K562 (cell line): ENCODE data around the gene DKK3. TPM values are rescaled to one million over a fixed set of nuclear protein-coding genes. Genes with fewer than 3 reads are reported as not detected.

Source experiments
- AFF4 ChIP-seq: sonication (generic); formaldehyde crosslinking; IDR thresholded peaks from 2 replicates; pipeline ENCODE4 v1.8.0; 2023; ENCODE audit warnings: mild to moderate bottlenecking, missing genetic modification reagents
- CTCFL ChIP-seq: IDR thresholded peaks from 2 replicates; pipeline ENCODE4 v1.6.1; 2011; ENCODE audit warnings: borderline replicate concordance, low read depth, mild to moderate bottlenecking, moderate library complexity, low read length; ENCODE audit not compliant: insufficient read depth, poor library complexity, severe bottlenecking
- HDGF ChIP-seq: fragments of 450-650 bp; IDR thresholded peaks from 2 replicates; pipeline ENCODE4 v1.6.1; 2016
- JUNB ChIP-seq: fragments of 450-650 bp; formaldehyde crosslinking; conservative IDR thresholded peaks from 2 replicates; pipeline ENCODE4 v1.4.0; 2020; ENCODE audit warnings: mild to moderate bottlenecking
- MIER1 ChIP-seq: fragments of 450-650 bp; IDR thresholded peaks from 2 replicates; pipeline ENCODE4 v1.6.1; 2016; ENCODE audit warnings: antibody characterized with exemption, mild to moderate bottlenecking, low read depth
- NFE2 ChIP-seq: IDR thresholded peaks from 2 replicates; pipeline ENCODE4 v1.6.1; 2014; ENCODE audit warnings: antibody characterized with exemption, low read depth
- PURB ChIP-seq: sonication (generic); formaldehyde crosslinking; IDR thresholded peaks from 2 replicates; pipeline ENCODE4 v1.9.0; 2021; ENCODE audit warnings: low read depth, mild to moderate bottlenecking, missing genetic modification reagents
- RAD21 ChIP-seq, 2 experiments: fragments of 250-450 bp in 1 of 2; fragments of 450-650 bp in 1 of 2; sonication (Bioruptor Pico) in 1 of 2; formaldehyde crosslinking in 1 of 2; IDR thresholded peaks in 1 of 2; conservative IDR thresholded peaks in 1 of 2; 2 replicates each; pipeline versions ENCODE4 v1.4.0 to v1.8.0; 2020 to 2022; ENCODE audit warnings: mild to moderate bottlenecking in 2 of 2, moderate library complexity in 1 of 2
- RBFOX2 ChIP-seq: fragments of 200-400 bp; formaldehyde crosslinking; IDR thresholded peaks from 2 replicates; pipeline ENCODE4 v1.6.1; 2017; ENCODE audit warnings: low read depth, mild to moderate bottlenecking, low read length, moderate library complexity
- RNF2 ChIP-seq: sonication (generic); IDR thresholded peaks from 2 replicates; pipeline ENCODE4 v1.6.1; 2016
- SIN3B ChIP-seq: fragments of 450-650 bp; IDR thresholded peaks from 2 replicates; pipeline ENCODE4 v1.6.1; 2017; ENCODE audit warnings: low read depth, mild to moderate bottlenecking, moderate library complexity
- SNRNP70 ChIP-seq: fragments of 200-400 bp; formaldehyde crosslinking; optimal IDR thresholded peaks from 2 replicates; pipeline ENCODE3; 2017; ENCODE audit warnings: low read depth, low read length
- SREBF1 ChIP-seq: fragments of 150-350 bp; IDR thresholded peaks from 2 replicates; pipeline ENCODE4 v1.6.1; 2014; ENCODE audit warnings: antibody characterized with exemption, low read depth, low read length, borderline replicate concordance
- TFAM ChIP-seq: fragments of 250-450 bp; sonication (Bioruptor Pico); conservative IDR thresholded peaks from 2 replicates; pipeline ENCODE4 v1.5.0; 2021; ENCODE audit warnings: mild to moderate bottlenecking, moderate library complexity
- USF1 ChIP-seq: sonication (generic); formaldehyde crosslinking; IDR thresholded peaks from 2 replicates; pipeline ENCODE4 v1.9.0; 2022; ENCODE audit warnings: mild to moderate bottlenecking, missing genetic modification reagents
- USF2 ChIP-seq: sonication (generic); formaldehyde crosslinking; IDR thresholded peaks from 2 replicates; pipeline ENCODE4 v1.5.0; 2020; ENCODE audit warnings: missing genetic modification reagents
- ZKSCAN3 ChIP-seq: fragments of 250-450 bp; sonication (Bioruptor Pico); IDR thresholded peaks from 2 replicates; pipeline ENCODE4 v1.4.0; 2020
- polyA plus RNA-seq, 8 experiments: library from polyadenylated mRNA; depleted of rRNA in 4 of 8; stranded (reverse) in 5 of 8; unstranded in 3 of 8; fragments of >200 nt; fragmentation: Nextera tagmentation in 2 of 8; fragmentation: Illumina TruSeq in 1 of 8; extraction: Ambion mirVana in 2 of 8; extraction: Trizol in 1 of 8; gene quantifications; 2 replicates each; pipeline versions ENCODE4 v1.2.1 to v1.2.3, GENCODE V29; 2011 to 2014; ENCODE audit warnings: inconsistent platforms in 1 of 8, missing spikeins in 1 of 8
- total RNA-seq, 7 experiments: library from RNA; depleted of rRNA in 6 of 7; stranded (reverse); fragments of >200 nt in 6 of 7; fragmentation: Illumina TruSeq in 2 of 7; extraction: Trizol in 2 of 7; gene quantifications; 2 replicates each; pipeline versions ENCODE4 v1.2.1 to v1.2.3, GENCODE V29; 2011 to 2021; ENCODE audit warnings: low replicate concordance in 1 of 7
- TF ChIP-seq, protein P1 (sequence below), 3 experiments: IDR thresholded peaks in 2 of 3; conservative IDR thresholded peaks in 1 of 3; 2 replicates each; pipeline ENCODE4 v1.5.1; 2011 to 2012; ENCODE audit warnings: low read length in 3 of 3, mild to moderate bottlenecking in 3 of 3, control low read depth in 2 of 3, improper control_type of control experiment in 1 of 3, inconsistent platforms in 1 of 3, low read depth in 1 of 3, mixed read lengths in 1 of 3, moderate library complexity in 1 of 3; ENCODE audit not compliant: insufficient read depth in 2 of 3

Gene DKK3
- total and polyA plus RNA-seq, 9 of the 15 experiments (the other 6 are each of a cell fraction or from before 2014, with no cell fraction given): 0.14 to 0.85 (median 0.38) TPM; not detected in 6

DNA sequence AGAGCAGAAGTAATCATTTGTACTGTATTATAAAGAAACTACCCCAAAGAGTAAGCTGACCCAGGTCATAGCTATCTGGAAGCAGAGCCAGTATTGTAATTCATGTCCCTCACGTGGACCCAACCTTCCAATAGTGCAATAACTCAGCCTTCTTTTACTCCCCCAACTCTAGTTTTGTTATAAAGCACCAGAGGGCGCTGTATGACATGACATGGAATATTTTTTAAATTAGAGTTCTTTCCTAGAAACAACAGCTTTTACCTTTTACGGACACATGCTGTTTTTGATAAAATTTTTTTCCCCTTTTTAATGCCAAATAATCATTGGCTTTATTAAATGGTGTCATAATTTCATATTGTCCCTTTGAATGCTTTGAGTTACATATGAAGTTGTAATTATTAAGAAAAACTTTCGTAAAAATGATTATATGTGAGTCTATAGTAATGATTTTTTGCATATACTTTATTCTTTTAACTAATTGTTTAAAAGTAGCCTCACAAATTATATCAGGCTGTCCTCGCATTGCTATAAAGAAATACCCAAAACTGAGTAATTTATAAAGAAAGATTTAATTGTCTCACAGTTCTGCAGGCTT lies 76.9 kb downstream of the DKK3 start (continued):
- no peak for TF ChIP-seq SIN3B
- TF ChIP-seq RBFOX2: no peak
- TF ChIP-seq USF1 (CRISPR knock-in tag): peak; percentile 28; the same call in 1 of the 2 replicates
- TF ChIP-seq HDGF: no peak
- TF ChIP-seq RNF2: no peak
- TF ChIP-seq ZKSCAN3: no peak
- TF ChIP-seq AFF4 (CRISPR knock-in tag): no peak
- no peak for TF ChIP-seq JUNB (CRISPR knock-in tag)
- peak; percentile 62 for TF ChIP-seq USF2 (CRISPR knock-in tag)
- TF ChIP-seq RAD21 (CRISPR knock-in tag; conservative IDR thresholded peaks at IDR 0.05 in 1 of 2, IDR thresholded peaks at IDR 0.05 in 1 of 2): peak in 1 of 2 experiments; percentile 62; a peak in 2 of 4 replicates
- TF ChIP-seq MIER1: no peak
- TF ChIP-seq, protein P1, sequence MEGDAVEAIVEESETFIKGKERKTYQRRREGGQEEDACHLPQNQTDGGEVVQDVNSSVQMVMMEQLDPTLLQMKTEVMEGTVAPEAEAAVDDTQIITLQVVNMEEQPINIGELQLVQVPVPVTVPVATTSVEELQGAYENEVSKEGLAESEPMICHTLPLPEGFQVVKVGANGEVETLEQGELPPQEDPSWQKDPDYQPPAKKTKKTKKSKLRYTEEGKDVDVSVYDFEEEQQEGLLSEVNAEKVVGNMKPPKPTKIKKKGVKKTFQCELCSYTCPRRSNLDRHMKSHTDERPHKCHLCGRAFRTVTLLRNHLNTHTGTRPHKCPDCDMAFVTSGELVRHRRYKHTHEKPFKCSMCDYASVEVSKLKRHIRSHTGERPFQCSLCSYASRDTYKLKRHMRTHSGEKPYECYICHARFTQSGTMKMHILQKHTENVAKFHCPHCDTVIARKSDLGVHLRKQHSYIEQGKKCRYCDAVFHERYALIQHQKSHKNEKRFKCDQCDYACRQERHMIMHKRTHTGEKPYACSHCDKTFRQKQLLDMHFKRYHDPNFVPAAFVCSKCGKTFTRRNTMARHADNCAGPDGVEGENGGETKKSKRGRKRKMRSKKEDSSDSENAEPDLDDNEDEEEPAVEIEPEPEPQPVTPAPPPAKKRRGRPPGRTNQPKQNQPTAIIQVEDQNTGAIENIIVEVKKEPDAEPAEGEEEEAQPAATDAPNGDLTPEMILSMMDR (IDR thresholded peaks at IDR 0.05 in 2 of 3, conservative IDR thresholded peaks at IDR 0.05 in 1 of 3; ENCODE audit: insufficient read depth in 2 of 3, low read depth in 1 of 3, low read length in 3 of 3): peak in 2 of 3 experiments; percentile 52 to 57; a peak in 5 of 6 replicates
- no peak for TF ChIP-seq SNRNP70
- TF ChIP-seq TFAM: no peak
- TF ChIP-seq PURB (CRISPR knock-in tag): no peak
- no peak for TF ChIP-seq NFE2
- peak; percentile 36 for TF ChIP-seq CTCFL
- no peak for TF ChIP-seq SREBF1
